Transverse colon (tissue), 4 donors: ENCODE data around the gene POLG.

Source experiments
- CTCF ChIP-seq, 5 experiments: fragments of 200-600 bp in 3 of 5; fragments of 450-650 bp in 2 of 5; sonication (generic) in 3 of 5; IDR thresholded peaks; 1 replicate in 2 of 5; 2 replicates in 3 of 5; pipeline ENCODE4 v1.5.1; 2016 to 2017; ENCODE audit warnings: antibody characterized with exemption in 5 of 5, inconsistent platforms in 3 of 5, mild to moderate bottlenecking in 2 of 5, moderate library complexity in 1 of 5
- POLR2A ChIP-seq: fragments of 450-650 bp; IDR thresholded peaks from one replicate; pipeline ENCODE4 v1.6.1; 2016; ENCODE audit warnings: antibody characterized with exemption, mild to moderate bottlenecking, moderate library complexity
- POLR2AphosphoS5 ChIP-seq, 3 donors: sonication (generic); formaldehyde crosslinking; IDR thresholded peaks; one replicate each; pipeline ENCODE4 v1.6.1; 2016; ENCODE audit warnings: antibody characterized with exemption in 3 of 3

GRCh38 chr15:89375093-89376005 is 40.7 kb upstream of the POLG start:
- no peak for TF ChIP-seq POLR2AphosphoS5 (IDR thresholded peaks at IDR 0.05)
- no peak for TF ChIP-seq CTCF (IDR thresholded peaks at IDR 0.05)
- TF ChIP-seq POLR2A = no peak
